Smooth muscle cell (in vitro differentiated cells): ENCODE results near the gene RBM5. TPM values are rescaled to one million over a fixed set of nuclear protein-coding genes. Genes with fewer than 3 reads are reported as not detected.

Experiments
- DNase-seq: peaks from one replicate; lab custom pipeline; 2025; ENCODE audit not compliant: unreplicated experiment; lab: John Stamatoyannopoulos, UW
- H2AFZ ChIP-seq: fragments of 200-600 bp; sonication (generic); 2 replicates; pipeline ENCODE4 v1.6.0; 2016; ENCODE audit warnings: antibody characterized with exemption, low read depth, mild to moderate bottlenecking
- H3F3A ChIP-seq: fragments of 200-600 bp; sonication (generic); 2 replicates; pipeline ENCODE4 v1.6.0; 2017; ENCODE audit warnings: antibody characterized with exemption, low read depth
- H3K27ac ChIP-seq: fragments of 200-600 bp; sonication (generic); 2 replicates; pipeline ENCODE4 v1.5.1; 2016; ENCODE audit warnings: low read depth, mild to moderate bottlenecking
- H3K27me3 ChIP-seq: fragments of 200-600 bp; sonication (generic); 2 replicates; pipeline ENCODE4 v1.6.1; 2016; ENCODE audit warnings: low read depth, mild to moderate bottlenecking
- H3K36me3 ChIP-seq: fragments of 200-600 bp; sonication (generic); 2 replicates; pipeline ENCODE4 v1.5.1; 2016; ENCODE audit warnings: low read depth
- H3K4me1 ChIP-seq: fragments of 200-600 bp; sonication (generic); 2 replicates; pipeline ENCODE4 v1.5.1; 2016; ENCODE audit warnings: low read depth
- H3K4me2 ChIP-seq: fragments of 200-600 bp; sonication (generic); 2 replicates; pipeline ENCODE4 v1.6.0; 2016; ENCODE audit warnings: mild to moderate bottlenecking
- H3K4me3 ChIP-seq: fragments of 200-600 bp; sonication (generic); 2 replicates; pipeline ENCODE4 v1.5.1; 2016; ENCODE audit warnings: mild to moderate bottlenecking
- H3K79me2 ChIP-seq: fragments of 200-600 bp; sonication (generic); 2 replicates; pipeline ENCODE4 v1.6.0; 2016; ENCODE audit warnings: low read depth, mild to moderate bottlenecking
- H3K9ac ChIP-seq: fragments of 200-600 bp; sonication (generic); 2 replicates; pipeline ENCODE4 v1.6.0; 2016; ENCODE audit warnings: low read depth
- H3K9me3 ChIP-seq: fragments of 200-600 bp; sonication (generic); replicated peaks from 2 replicates; pipeline ENCODE4 v1.5.1; 2016; ENCODE audit warnings: low read depth
- H4K20me1 ChIP-seq: fragments of 200-600 bp; sonication (generic); 2 replicates; pipeline ENCODE4 v1.6.0; 2016; ENCODE audit warnings: low read depth
- WGBS: methylation state at CpG from one replicate; pipeline ENCODE4 v1.1.7; 2016; ENCODE audit warnings: low lambda C conversion rate; 5-methylcytosine and 5-hydroxymethylcytosine counted together
- polyA plus RNA-seq: library from polyadenylated mRNA; unstranded; fragments of >200 nt; fragmentation: Nextera tagmentation; extraction: Ambion mirVana; gene quantifications from 2 replicates; pipeline ENCODE4 v1.2.1, GENCODE V29; 2016
- total RNA-seq: library from RNA; depleted of rRNA; stranded (reverse); fragments of >200 nt; gene quantifications from 2 replicates; pipeline ENCODE4 v1.2.3, GENCODE V29; 2014
- TF ChIP-seq, protein P1 (sequence below): fragments of 200-600 bp; sonication (generic); IDR thresholded peaks from 2 replicates; pipeline ENCODE4 v1.5.1; 2017; ENCODE audit warnings: borderline replicate concordance, mild to moderate bottlenecking, antibody characterized with exemption; ENCODE audit not compliant: insufficient read depth, poor library complexity, severe bottlenecking

RBM5 gene
- total and polyA plus RNA-seq, 2 experiments from 2014 or later = 56.0 to 151 TPM

DNA sequence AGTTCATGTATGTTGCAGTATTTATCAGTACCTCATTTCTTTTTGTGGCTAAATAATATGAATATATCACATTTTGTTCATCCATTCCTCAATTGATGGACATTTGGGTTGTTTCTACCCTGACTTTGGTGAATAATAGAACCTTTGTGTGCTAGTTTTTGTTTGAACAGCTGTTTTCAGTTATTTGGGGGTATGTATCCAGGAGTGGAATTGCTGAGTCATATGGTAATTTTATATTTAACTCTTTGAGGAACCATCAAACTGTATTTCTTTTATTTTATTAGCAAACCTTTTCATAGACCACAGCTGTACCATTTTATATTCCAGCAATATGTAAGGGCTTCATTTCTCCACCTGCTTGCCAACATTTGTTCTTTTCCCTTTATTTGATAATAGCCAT, 38.4 kb upstream of the RBM5 start:
- no peak for DNase-seq
- Histone ChIP-seq H3K27ac (no peak overlapping the region), H3K4me2 (no peak overlapping the region), H3K9ac (no peak overlapping the region), H3K4me3 (no peak overlapping the region), H2AFZ (no peak overlapping the region), H3K9me3 (no peaks in the 10 kb centered on the region), H3K79me2 (no peaks in the 10 kb centered on the region), H3K27me3 (no peaks in the 10 kb centered on the region), H3K36me3 (peaks cover 13% of the 10 kb centered on the region), H3K4me1 (no peaks in the 10 kb centered on the region), H3F3A (no peaks in the 10 kb centered on the region), H4K20me1 (peaks cover 3% of the 10 kb centered on the region)
- TF ChIP-seq, protein P1, sequence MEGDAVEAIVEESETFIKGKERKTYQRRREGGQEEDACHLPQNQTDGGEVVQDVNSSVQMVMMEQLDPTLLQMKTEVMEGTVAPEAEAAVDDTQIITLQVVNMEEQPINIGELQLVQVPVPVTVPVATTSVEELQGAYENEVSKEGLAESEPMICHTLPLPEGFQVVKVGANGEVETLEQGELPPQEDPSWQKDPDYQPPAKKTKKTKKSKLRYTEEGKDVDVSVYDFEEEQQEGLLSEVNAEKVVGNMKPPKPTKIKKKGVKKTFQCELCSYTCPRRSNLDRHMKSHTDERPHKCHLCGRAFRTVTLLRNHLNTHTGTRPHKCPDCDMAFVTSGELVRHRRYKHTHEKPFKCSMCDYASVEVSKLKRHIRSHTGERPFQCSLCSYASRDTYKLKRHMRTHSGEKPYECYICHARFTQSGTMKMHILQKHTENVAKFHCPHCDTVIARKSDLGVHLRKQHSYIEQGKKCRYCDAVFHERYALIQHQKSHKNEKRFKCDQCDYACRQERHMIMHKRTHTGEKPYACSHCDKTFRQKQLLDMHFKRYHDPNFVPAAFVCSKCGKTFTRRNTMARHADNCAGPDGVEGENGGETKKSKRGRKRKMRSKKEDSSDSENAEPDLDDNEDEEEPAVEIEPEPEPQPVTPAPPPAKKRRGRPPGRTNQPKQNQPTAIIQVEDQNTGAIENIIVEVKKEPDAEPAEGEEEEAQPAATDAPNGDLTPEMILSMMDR = no peak

DNA sequence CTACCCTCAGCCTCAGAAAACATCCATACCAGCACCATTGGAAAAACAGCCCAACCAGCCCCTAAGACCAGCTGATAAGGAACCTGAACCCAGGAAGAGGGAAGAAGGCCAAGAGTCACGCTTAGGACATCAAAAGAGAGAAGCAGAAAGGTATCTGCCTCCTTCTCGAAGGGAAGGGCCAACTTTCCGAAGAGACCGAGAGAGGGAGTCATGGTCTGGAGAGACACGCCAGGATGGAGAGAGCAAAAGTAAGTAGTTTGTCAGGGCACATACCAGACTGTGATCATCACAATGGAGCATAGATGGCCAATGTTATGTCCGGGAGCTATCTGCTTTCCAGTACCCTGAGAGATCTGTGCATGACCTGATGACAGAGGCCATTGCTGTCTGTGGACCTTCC, 31.0 kb upstream of the RBM5 start:
- Histone ChIP-seq H3K4me1 (no peaks in the 10 kb centered on the region), H3F3A (no peaks in the 10 kb centered on the region), H3K79me2 (no peaks in the 10 kb centered on the region), H2AFZ (no peak overlapping the region), H3K4me3 (no peak overlapping the region), H4K20me1 (no peaks in the 10 kb centered on the region), H3K9me3 (no peaks in the 10 kb centered on the region), H3K4me2 (no peak overlapping the region), H3K9ac (no peak overlapping the region), H3K36me3 (peaks cover 25% of the 10 kb centered on the region), H3K27me3 (no peaks in the 10 kb centered on the region), H3K27ac (no peak overlapping the region)
- TF ChIP-seq, protein P1 = no peak
- DNase-seq = no peak
- 98% methylated on average over 6 of the region's 6 CpGs for WGBS

DNA sequence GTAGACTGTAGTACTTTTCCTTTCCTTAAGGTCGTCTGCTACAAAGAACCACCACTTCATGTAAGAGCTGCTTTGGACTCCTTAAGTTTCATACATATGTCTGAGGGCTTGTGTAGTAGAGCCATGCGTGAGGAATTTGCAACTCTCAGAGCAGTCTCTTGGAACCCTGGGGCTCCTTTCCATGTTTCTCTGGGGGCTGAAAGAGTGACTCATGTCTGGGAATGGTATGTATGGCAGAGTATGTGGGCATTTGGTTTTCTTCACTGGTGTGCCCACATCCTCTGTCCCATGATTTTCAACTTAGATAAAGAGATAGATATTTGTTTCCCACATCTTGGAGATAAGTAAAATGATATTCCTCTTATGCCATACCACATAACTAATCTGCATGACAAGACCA, 20.6 kb upstream of the RBM5 start:
- Histone ChIP-seq H3K4me2 (peak overlapping the region; percentile 62), H3K79me2 (no peaks in the 10 kb centered on the region), H3K4me3 (no peak overlapping the region), H3K9ac (no peak overlapping the region), H3K36me3 (peaks cover 29% of the 10 kb centered on the region), H3F3A (peaks cover 6% of the 10 kb centered on the region), H2AFZ (no peak overlapping the region), H3K27ac (peak overlapping the region; percentile 60), H4K20me1 (peaks cover 5% of the 10 kb centered on the region), H3K27me3 (no peaks in the 10 kb centered on the region), H3K9me3 (no peaks in the 10 kb centered on the region), H3K4me1 (peaks cover 4% of the 10 kb centered on the region)
- DNase-seq = no peak
- TF ChIP-seq, protein P1 = no peak
- whole genome bisulfite sequencing = 45% methylated on average over 2 of the region's 2 CpGs

DNA sequence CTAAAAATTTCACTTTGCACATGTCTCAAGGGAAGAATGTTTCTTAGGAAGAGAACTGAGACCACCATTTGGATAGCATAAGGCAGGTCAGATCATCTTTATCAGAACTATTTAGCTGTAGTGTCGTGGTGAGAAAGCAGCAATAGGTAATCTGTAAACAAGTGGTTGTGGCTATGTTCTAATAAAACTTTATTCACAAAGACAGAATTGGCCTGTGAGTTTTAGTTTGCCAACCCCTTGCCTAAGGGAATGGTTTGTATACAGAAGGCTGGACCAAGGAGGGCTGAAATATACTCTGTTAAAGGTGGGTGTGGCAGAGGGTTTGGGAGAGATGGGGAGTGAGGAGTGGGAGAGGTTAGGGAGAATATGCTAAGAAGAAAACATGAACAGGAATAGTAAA, 10.6 kb upstream of the RBM5 start:
- H3K9me3 ChIP-seq = no peaks in the 10 kb centered on the region
- TF ChIP-seq, protein P1 = no peak
- no peak overlapping the region for H3K4me2 ChIP-seq
- no peaks in the 10 kb centered on the region for H3F3A ChIP-seq
- H2AFZ ChIP-seq = no peak overlapping the region
- DNase-seq = no peak
- no peaks in the 10 kb centered on the region for H3K36me3 ChIP-seq
- H3K27ac ChIP-seq = no peak overlapping the region
- no peak overlapping the region for H3K4me3 ChIP-seq
- no peaks in the 10 kb centered on the region for H4K20me1 ChIP-seq
- H3K4me1 ChIP-seq = no peaks in the 10 kb centered on the region
- H3K79me2 ChIP-seq = no peaks in the 10 kb centered on the region
- H3K9ac ChIP-seq = no peak overlapping the region
- no peaks in the 10 kb centered on the region for H3K27me3 ChIP-seq
- WGBS = 97% methylated on average over 1 of the region's 1 CpG
